GM23338 (cell line): Measurements from ENCODE around the gene C11orf98. TPM values are rescaled to one million over a fixed set of nuclear protein-coding genes. Genes with fewer than 3 reads are reported as not detected.

Source experiments
- ATAC-seq: fragments of 200-7000 bp; cut with Tn5 transposase; 3 replicates; pipeline ENCODE4 v1.9.1; 2020
- DNase-seq: peaks from one replicate; pipeline ENCODE4 v3.0.0-alpha.2; 2015; ENCODE audit warnings: low spot score
- H2AFZ ChIP-seq: fragments of 200-600 bp; sonication (generic); 2 replicates; pipeline ENCODE4 v1.8.0; 2016; ENCODE audit warnings: antibody characterized with exemption, mild to moderate bottlenecking, moderate library complexity
- H3F3A ChIP-seq: fragments of 200-600 bp; sonication (generic); replicated peaks from 2 replicates; pipeline ENCODE4 v1.8.0; 2017; ENCODE audit warnings: antibody characterized with exemption, mixed run types, low read depth
- H3K27ac ChIP-seq: fragments of 200-600 bp; sonication (generic); 2 replicates; pipeline ENCODE4 v1.6.1; 2016; ENCODE audit warnings: low read depth
- H3K27me3 ChIP-seq: fragments of 200-600 bp; sonication (generic); 2 replicates; pipeline ENCODE4 v1.8.0; 2016; ENCODE audit warnings: mild to moderate bottlenecking, mixed run types, moderate library complexity; ENCODE audit not compliant: insufficient read depth
- H3K36me3 ChIP-seq: fragments of 200-600 bp; sonication (generic); 2 replicates; pipeline ENCODE4 v1.8.0; 2016; ENCODE audit warnings: mild to moderate bottlenecking; ENCODE audit not compliant: insufficient read depth
- H3K4me1 ChIP-seq: fragments of 200-600 bp; sonication (generic); 2 replicates; pipeline ENCODE4 v1.8.0; 2016; ENCODE audit warnings: mild to moderate bottlenecking, moderate library complexity; ENCODE audit not compliant: insufficient read depth
- H3K4me2 ChIP-seq: fragments of 200-600 bp; sonication (generic); 2 replicates; pipeline ENCODE4 v1.7.1; 2017; ENCODE audit warnings: mixed run types
- H3K4me3 ChIP-seq: fragments of 200-600 bp; sonication (generic); 2 replicates; pipeline ENCODE4 v1.6.1; 2016; ENCODE audit warnings: mixed run types
- H3K79me2 ChIP-seq: fragments of 200-600 bp; sonication (generic); replicated peaks from 2 replicates; pipeline ENCODE4 v1.8.0; 2017; ENCODE audit warnings: mild to moderate bottlenecking; ENCODE audit not compliant: insufficient read depth
- H3K9me2 ChIP-seq: fragments of 200-600 bp; sonication (generic); 2 replicates; pipeline ENCODE4 v1.8.0; 2017; ENCODE audit not compliant: insufficient read depth
- H4K20me1 ChIP-seq: fragments of 200-600 bp; sonication (generic); replicated peaks from 2 replicates; pipeline ENCODE4 v1.8.0; 2017; ENCODE audit warnings: mild to moderate bottlenecking; ENCODE audit not compliant: insufficient read depth
- H3K27ac Mint-ChIP-seq: 2 replicates; pipeline ENCODE4 v1.8.0; 2020; ENCODE audit warnings: inconsistent platforms, mild to moderate bottlenecking, moderate library complexity, mixed read lengths
- H3K27me3 Mint-ChIP-seq: 3 replicates; pipeline ENCODE4 v1.8.0; 2022; ENCODE audit warnings: low read depth, mild to moderate bottlenecking, moderate library complexity, mixed read lengths, inconsistent platforms; ENCODE audit not compliant: insufficient read depth, poor library complexity
- H3K36me3 Mint-ChIP-seq: 3 replicates; pipeline ENCODE4 v1.8.0; 2021; ENCODE audit warnings: low read depth, mild to moderate bottlenecking, inconsistent platforms, moderate library complexity, mixed read lengths
- H3K4me1 Mint-ChIP-seq: 3 replicates; pipeline ENCODE4 v1.8.0; 2020; ENCODE audit warnings: mild to moderate bottlenecking, inconsistent platforms, mixed read lengths
- H3K4me3 Mint-ChIP-seq: 3 replicates; pipeline ENCODE4 v1.8.0; 2021; ENCODE audit warnings: moderate library complexity, mild to moderate bottlenecking, inconsistent platforms, mixed read lengths
- H3K9me3 Mint-ChIP-seq: 3 replicates; pipeline ENCODE4 v1.8.0; 2020; ENCODE audit warnings: moderate library complexity, mild to moderate bottlenecking, inconsistent platforms, mixed read lengths
- CREB1 ChIP-seq: fragments of 250-450 bp; sonication (Bioruptor Pico); IDR thresholded peaks from 2 replicates; pipeline ENCODE4 v1.5.0; 2020; ENCODE audit warnings: low read depth, mild to moderate bottlenecking, moderate library complexity
- EZH2 ChIP-seq: fragments of 200-600 bp; sonication (generic); IDR thresholded peaks from one replicate; pipeline ENCODE4 v1.8.0; 2017; ENCODE audit warnings: antibody characterized with exemption, mild to moderate bottlenecking, low read depth; ENCODE audit not compliant: unreplicated experiment
- EZH2phosphoT487 ChIP-seq: fragments of 200-600 bp; sonication (generic); IDR thresholded peaks from one replicate; pipeline ENCODE4 v1.8.1; 2018; ENCODE audit warnings: antibody characterized with exemption; ENCODE audit not compliant: unreplicated experiment
- JUNB ChIP-seq: IDR thresholded peaks from one replicate; pipeline ENCODE4 v1.6.1; 2016; ENCODE audit warnings: antibody characterized with exemption; ENCODE audit not compliant: unreplicated experiment
- NANOG ChIP-seq: IDR thresholded peaks from 2 replicates; pipeline ENCODE4 v1.6.1; 2016; ENCODE audit warnings: antibody characterized with exemption, borderline replicate concordance
- POLR2AphosphoS5 ChIP-seq: IDR thresholded peaks from 2 replicates; pipeline ENCODE4 v1.6.1; 2016; ENCODE audit warnings: antibody characterized with exemption, low read depth
- STAT1 ChIP-seq: IDR thresholded peaks from one replicate; pipeline ENCODE4 v1.6.1; 2016; ENCODE audit warnings: antibody characterized with exemption; ENCODE audit not compliant: unreplicated experiment
- ZNF114 ChIP-seq: fragments of 250-450 bp; sonication (Bioruptor Pico); IDR thresholded peaks from 2 replicates; pipeline ENCODE4 v1.5.0; 2020; ENCODE audit warnings: mild to moderate bottlenecking, moderate library complexity
- ZNF331 ChIP-seq: fragments of 250-450 bp; sonication (Bioruptor Pico); IDR thresholded peaks from 2 replicates; pipeline ENCODE4 v1.5.0; 2020; ENCODE audit warnings: low read depth, mild to moderate bottlenecking, moderate library complexity
- polyA plus RNA-seq: library from polyadenylated mRNA; unstranded; fragments of >200 nt; fragmentation: Nextera tagmentation; extraction: Ambion mirVana; gene quantifications from 2 replicates; pipeline ENCODE4 v1.2.1, GENCODE V29; 2016
- total RNA-seq: library from RNA; depleted of rRNA; stranded (reverse); fragments of >200 nt; shearing (Covaris generic); gene quantifications from 2 replicates; pipeline ENCODE4 v1.2.3, GENCODE V29; 2014
- TF ChIP-seq, protein P1 (sequence below): IDR thresholded peaks from one replicate; pipeline ENCODE4 v1.6.1; 2018; ENCODE audit warnings: antibody characterized with exemption; ENCODE audit not compliant: unreplicated experiment
- TF ChIP-seq, protein P2 (sequence below): IDR thresholded peaks from 2 replicates; pipeline ENCODE4 v1.6.1; 2016; ENCODE audit warnings: antibody characterized with exemption
- TF ChIP-seq, protein P3 (sequence below): fragments of 250-450 bp; sonication (Bioruptor Pico); IDR thresholded peaks from 2 replicates; pipeline ENCODE4 v1.5.0; 2020; ENCODE audit warnings: mild to moderate bottlenecking, moderate library complexity
- TF ChIP-seq, protein P4 (sequence below), 2 experiments: fragments of 200-600 bp in 1 of 2; sonication (generic) in 1 of 2; conservative IDR thresholded peaks; 2 replicates each; pipeline versions ENCODE4 v1.5.1 to v1.6.1; 2016 to 2017; ENCODE audit warnings: antibody characterized with exemption in 2 of 2, low read depth in 2 of 2, mild to moderate bottlenecking in 2 of 2, moderate library complexity in 1 of 2

The C11orf98 gene
- total and polyA plus RNA-seq, 2 experiments from 2014 or later, result 132 to 479 TPM

DNA sequence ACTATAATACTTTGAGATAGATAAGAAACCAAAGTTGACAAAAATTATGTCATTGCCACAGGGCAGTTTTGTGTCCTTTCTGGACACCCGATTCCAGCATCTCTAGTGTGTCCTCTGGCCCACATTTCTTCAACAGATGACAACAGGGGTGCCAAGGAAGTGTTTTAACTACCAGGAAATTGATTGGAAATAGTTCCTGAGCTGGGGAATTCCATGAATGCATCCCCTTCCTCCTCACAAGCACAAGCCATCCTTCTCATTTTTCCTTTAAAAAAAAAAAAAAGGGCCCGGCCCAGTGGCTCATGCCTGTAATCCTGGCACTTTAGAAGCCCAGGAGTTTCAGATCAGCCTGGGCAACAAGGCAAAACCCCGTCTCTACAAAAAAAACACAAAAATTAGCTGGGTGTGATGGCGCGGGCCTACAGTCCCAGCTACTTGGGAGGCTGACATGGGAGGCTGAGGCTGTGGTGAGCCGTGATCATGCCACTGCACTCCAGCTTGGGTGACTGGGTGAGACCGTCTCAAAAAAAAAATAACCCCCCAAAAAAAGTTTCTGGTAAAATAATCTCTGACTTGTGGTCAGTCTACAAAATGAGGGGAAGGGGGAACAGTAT, 42.4 kb downstream of the C11orf98 start:
- H3K4me3 ChIP-seq, result peak overlapping the region; percentile 87
- Mint-ChIP-seq H3K27ac (peak overlapping the region; percentile 96), H3K4me3 (peak overlapping the region; percentile 94), H3K27me3 (peaks cover 11% of the 10 kb centered on the region), H3K9me3 (no peaks in the 10 kb centered on the region), H3K4me1 (peaks cover 16% of the 10 kb centered on the region), H3K36me3 (peaks cover 35% of the 10 kb centered on the region)
- H4K20me1 ChIP-seq, result no peaks in the 10 kb centered on the region
- peak overlapping the region; percentile 68 for H3K4me2 ChIP-seq
- H3K9me2 ChIP-seq, result no peaks in the 10 kb centered on the region
- TF ChIP-seq, protein P1, sequence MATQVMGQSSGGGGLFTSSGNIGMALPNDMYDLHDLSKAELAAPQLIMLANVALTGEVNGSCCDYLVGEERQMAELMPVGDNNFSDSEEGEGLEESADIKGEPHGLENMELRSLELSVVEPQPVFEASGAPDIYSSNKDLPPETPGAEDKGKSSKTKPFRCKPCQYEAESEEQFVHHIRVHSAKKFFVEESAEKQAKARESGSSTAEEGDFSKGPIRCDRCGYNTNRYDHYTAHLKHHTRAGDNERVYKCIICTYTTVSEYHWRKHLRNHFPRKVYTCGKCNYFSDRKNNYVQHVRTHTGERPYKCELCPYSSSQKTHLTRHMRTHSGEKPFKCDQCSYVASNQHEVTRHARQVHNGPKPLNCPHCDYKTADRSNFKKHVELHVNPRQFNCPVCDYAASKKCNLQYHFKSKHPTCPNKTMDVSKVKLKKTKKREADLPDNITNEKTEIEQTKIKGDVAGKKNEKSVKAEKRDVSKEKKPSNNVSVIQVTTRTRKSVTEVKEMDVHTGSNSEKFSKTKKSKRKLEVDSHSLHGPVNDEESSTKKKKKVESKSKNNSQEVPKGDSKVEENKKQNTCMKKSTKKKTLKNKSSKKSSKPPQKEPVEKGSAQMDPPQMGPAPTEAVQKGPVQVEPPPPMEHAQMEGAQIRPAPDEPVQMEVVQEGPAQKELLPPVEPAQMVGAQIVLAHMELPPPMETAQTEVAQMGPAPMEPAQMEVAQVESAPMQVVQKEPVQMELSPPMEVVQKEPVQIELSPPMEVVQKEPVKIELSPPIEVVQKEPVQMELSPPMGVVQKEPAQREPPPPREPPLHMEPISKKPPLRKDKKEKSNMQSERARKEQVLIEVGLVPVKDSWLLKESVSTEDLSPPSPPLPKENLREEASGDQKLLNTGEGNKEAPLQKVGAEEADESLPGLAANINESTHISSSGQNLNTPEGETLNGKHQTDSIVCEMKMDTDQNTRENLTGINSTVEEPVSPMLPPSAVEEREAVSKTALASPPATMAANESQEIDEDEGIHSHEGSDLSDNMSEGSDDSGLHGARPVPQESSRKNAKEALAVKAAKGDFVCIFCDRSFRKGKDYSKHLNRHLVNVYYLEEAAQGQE, result no peak
- TF ChIP-seq POLR2AphosphoS5, result no peak
- TF ChIP-seq, protein P2, sequence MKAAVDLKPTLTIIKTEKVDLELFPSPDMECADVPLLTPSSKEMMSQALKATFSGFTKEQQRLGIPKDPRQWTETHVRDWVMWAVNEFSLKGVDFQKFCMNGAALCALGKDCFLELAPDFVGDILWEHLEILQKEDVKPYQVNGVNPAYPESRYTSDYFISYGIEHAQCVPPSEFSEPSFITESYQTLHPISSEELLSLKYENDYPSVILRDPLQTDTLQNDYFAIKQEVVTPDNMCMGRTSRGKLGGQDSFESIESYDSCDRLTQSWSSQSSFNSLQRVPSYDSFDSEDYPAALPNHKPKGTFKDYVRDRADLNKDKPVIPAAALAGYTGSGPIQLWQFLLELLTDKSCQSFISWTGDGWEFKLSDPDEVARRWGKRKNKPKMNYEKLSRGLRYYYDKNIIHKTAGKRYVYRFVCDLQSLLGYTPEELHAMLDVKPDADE, result no peak
- TF ChIP-seq EZH2, result no peak
- no peak for TF ChIP-seq ZNF331
- no peak for TF ChIP-seq STAT1
- TF ChIP-seq, protein P3, sequence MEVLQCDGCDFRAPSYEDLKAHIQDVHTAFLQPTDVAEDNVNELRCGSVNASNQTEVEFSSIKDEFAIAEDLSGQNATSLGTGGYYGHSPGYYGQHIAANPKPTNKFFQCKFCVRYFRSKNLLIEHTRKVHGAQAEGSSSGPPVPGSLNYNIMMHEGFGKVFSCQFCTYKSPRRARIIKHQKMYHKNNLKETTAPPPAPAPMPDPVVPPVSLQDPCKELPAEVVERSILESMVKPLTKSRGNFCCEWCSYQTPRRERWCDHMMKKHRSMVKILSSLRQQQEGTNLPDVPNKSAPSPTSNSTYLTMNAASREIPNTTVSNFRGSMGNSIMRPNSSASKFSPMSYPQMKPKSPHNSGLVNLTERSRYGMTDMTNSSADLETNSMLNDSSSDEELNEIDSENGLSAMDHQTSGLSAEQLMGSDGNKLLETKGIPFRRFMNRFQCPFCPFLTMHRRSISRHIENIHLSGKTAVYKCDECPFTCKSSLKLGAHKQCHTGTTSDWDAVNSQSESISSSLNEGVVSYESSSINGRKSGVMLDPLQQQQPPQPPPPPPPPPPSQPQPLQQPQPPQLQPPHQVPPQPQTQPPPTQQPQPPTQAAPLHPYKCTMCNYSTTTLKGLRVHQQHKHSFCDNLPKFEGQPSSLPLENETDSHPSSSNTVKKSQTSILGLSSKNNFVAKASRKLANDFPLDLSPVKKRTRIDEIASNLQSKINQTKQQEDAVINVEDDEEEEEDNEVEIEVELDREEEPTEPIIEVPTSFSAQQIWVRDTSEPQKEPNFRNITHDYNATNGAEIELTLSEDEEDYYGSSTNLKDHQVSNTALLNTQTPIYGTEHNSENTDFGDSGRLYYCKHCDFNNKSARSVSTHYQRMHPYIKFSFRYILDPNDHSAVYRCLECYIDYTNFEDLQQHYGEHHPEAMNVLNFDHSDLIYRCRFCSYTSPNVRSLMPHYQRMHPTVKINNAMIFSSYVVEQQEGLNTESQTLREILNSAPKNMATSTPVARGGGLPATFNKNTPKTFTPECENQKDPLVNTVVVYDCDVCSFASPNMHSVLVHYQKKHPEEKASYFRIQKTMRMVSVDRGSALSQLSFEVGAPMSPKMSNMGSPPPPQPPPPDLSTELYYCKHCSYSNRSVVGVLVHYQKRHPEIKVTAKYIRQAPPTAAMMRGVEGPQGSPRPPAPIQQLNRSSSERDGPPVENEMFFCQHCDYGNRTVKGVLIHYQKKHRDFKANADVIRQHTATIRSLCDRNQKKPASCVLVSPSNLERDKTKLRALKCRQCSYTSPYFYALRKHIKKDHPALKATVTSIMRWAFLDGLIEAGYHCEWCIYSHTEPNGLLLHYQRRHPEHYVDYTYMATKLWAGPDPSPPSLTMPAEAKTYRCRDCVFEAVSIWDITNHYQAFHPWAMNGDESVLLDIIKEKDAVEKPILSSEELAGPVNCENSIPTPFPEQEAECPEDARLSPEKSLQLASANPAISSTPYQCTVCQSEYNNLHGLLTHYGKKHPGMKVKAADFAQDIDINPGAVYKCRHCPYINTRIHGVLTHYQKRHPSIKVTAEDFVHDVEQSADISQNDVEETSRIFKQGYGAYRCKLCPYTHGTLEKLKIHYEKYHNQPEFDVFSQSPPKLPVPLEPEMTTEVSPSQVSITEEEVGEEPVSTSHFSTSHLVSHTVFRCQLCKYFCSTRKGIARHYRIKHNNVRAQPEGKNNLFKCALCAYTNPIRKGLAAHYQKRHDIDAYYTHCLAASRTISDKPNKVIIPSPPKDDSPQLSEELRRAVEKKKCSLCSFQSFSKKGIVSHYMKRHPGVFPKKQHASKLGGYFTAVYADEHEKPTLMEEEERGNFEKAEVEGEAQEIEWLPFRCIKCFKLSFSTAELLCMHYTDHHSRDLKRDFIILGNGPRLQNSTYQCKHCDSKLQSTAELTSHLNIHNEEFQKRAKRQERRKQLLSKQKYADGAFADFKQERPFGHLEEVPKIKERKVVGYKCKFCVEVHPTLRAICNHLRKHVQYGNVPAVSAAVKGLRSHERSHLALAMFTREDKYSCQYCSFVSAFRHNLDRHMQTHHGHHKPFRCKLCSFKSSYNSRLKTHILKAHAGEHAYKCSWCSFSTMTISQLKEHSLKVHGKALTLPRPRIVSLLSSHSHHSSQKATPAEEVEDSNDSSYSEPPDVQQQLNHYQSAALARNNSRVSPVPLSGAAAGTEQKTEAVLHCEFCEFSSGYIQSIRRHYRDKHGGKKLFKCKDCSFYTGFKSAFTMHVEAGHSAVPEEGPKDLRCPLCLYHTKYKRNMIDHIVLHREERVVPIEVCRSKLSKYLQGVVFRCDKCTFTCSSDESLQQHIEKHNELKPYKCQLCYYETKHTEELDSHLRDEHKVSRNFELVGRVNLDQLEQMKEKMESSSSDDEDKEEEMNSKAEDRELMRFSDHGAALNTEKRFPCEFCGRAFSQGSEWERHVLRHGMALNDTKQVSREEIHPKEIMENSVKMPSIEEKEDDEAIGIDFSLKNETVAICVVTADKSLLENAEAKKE, result no peak
- TF ChIP-seq EZH2phosphoT487, result no peak
- TF ChIP-seq CREB1 (CRISPR knock-in tag), result no peak
- TF ChIP-seq NANOG, result no peak
- no peak for TF ChIP-seq ZNF114 (CRISPR knock-in tag)
- no peak for TF ChIP-seq JUNB
- TF ChIP-seq, protein P4, sequence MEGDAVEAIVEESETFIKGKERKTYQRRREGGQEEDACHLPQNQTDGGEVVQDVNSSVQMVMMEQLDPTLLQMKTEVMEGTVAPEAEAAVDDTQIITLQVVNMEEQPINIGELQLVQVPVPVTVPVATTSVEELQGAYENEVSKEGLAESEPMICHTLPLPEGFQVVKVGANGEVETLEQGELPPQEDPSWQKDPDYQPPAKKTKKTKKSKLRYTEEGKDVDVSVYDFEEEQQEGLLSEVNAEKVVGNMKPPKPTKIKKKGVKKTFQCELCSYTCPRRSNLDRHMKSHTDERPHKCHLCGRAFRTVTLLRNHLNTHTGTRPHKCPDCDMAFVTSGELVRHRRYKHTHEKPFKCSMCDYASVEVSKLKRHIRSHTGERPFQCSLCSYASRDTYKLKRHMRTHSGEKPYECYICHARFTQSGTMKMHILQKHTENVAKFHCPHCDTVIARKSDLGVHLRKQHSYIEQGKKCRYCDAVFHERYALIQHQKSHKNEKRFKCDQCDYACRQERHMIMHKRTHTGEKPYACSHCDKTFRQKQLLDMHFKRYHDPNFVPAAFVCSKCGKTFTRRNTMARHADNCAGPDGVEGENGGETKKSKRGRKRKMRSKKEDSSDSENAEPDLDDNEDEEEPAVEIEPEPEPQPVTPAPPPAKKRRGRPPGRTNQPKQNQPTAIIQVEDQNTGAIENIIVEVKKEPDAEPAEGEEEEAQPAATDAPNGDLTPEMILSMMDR (conservative IDR thresholded peaks at IDR 0.05; ENCODE audit: low read depth in 2 of 2), result no peak
- H3K27ac ChIP-seq, result peak overlapping the region; percentile 88
- H3F3A ChIP-seq, result peaks cover 39% of the 10 kb centered on the region
- DNase-seq (peak; percentile 57), ATAC-seq (no peak)
- H3K27me3 ChIP-seq, result no peaks in the 10 kb centered on the region
- peaks cover 8% of the 10 kb centered on the region; the same call in 1 of the 2 replicates for H3K79me2 ChIP-seq
- H3K4me1 ChIP-seq, result peaks cover 12% of the 10 kb centered on the region
- no peak overlapping the region for H2AFZ ChIP-seq
- peaks cover 17% of the 10 kb centered on the region for H3K36me3 ChIP-seq
